WERI-Rb-1 (cell line): ENCODE results near the gene NRM.

Experiments
- DNase-seq: peaks from one replicate; pipeline ENCODE4 v3.0.0-alpha.2; 2020
- H3K27ac ChIP-seq: fragments of 250-450 bp; sonication (Bioruptor Pico); 2 replicates; pipeline ENCODE4 v1.5.1; 2020; ENCODE audit warnings: mild to moderate bottlenecking, moderate library complexity
- H3K27me3 ChIP-seq: fragments of 250-450 bp; sonication (Bioruptor Pico); 2 replicates; pipeline ENCODE4 v1.5.1; 2021; ENCODE audit warnings: mild to moderate bottlenecking, low read depth, moderate library complexity; ENCODE audit not compliant: insufficient read depth, severe bottlenecking
- H3K36me3 ChIP-seq: fragments of 250-450 bp; sonication (Bioruptor Pico); 2 replicates; pipeline ENCODE4 v1.5.1; 2020; ENCODE audit warnings: mild to moderate bottlenecking, moderate library complexity
- H3K4me3 ChIP-seq: 2 replicates; pipeline ENCODE4 v1.5.1; 2011; ENCODE audit warnings: low read depth, mild to moderate bottlenecking, control low read depth, low read length
- H3K9me3 ChIP-seq: fragments of 250-450 bp; sonication (Bioruptor Pico); 2 replicates; pipeline ENCODE4 v1.5.1; 2021; ENCODE audit warnings: mild to moderate bottlenecking, moderate library complexity; ENCODE audit not compliant: severe bottlenecking
- CTCF ChIP-seq: IDR thresholded peaks from 2 replicates; pipeline ENCODE4 v1.5.1; 2011; ENCODE audit warnings: low read depth, mild to moderate bottlenecking, control low read depth, inconsistent platforms, low read length

The NRM gene

GRCh38 chr6:30641048-30641447 lies 49.7 kb downstream of the NRM start:
- Histone ChIP-seq H3K4me3 (no peak overlapping the region), H3K27me3 (no peaks in the 10 kb centered on the region), H3K27ac (no peak overlapping the region), H3K9me3 (no peaks in the 10 kb centered on the region), H3K36me3 (peaks cover 89% of the 10 kb centered on the region)
- no peak for DNase-seq
- TF ChIP-seq CTCF: no peak

- Histone ChIP-seq H3K36me3 (peaks cover 89% of the 10 kb centered on the region), H3K4me3 (no peak overlapping the region), H3K9me3 (no peaks in the 10 kb centered on the region), H3K27ac (no peak overlapping the region), H3K27me3 (no peaks in the 10 kb centered on the region)
- 0 out of 2 replicates have a peak, but pooled peaks have one; percentile 1 for TF ChIP-seq CTCF
- no peak for DNase-seq
Observed at GRCh38 chr6:30640481-30640880, 50.3 kb downstream of the NRM start.
